Psoas muscle (tissue), 8 donors: ENCODE results near the gene POR. TPM values are rescaled to one million over a fixed set of nuclear protein-coding genes. Genes with fewer than 3 reads are reported as not detected.
"Not testable (repeated sequence)": the region's sequence is repeated elsewhere in the genome, so short reads cannot be mapped to it uniquely, and the experiment has no call there.

Experiments
- ATAC-seq, 4 donors: fragments of 200-7000 bp; cut with Tn5 transposase; one replicate each; pipeline ENCODE4 v1.9.1; 2020; ENCODE audit warnings: moderate library complexity in 3 of 4, mild to moderate bottlenecking in 2 of 4
- DNase-seq, 2 donors: peaks; one replicate each; pipeline ENCODE4 v3.0.0-alpha.2; 2020
- H3K27ac ChIP-seq: fragments of 200-600 bp; one replicate; pipeline ENCODE4 v1.8.0; 2022
- H3K27me3 ChIP-seq, 3 donors: fragments of 200-600 bp in 1 of 3; one replicate each; pipeline versions ENCODE4 v1.6.1 to v1.8.0; 2013 to 2022; ENCODE audit warnings: low read length in 2 of 3, mild to moderate bottlenecking in 2 of 3, moderate library complexity in 1 of 3; ENCODE audit not compliant: insufficient read depth in 3 of 3
- H3K36me3 ChIP-seq, 2 donors: fragments of 200-600 bp in 1 of 2; one replicate each; pipeline versions ENCODE4 v1.6.1 to v1.8.0; 2013 to 2022; ENCODE audit warnings: low read depth in 1 of 2, mild to moderate bottlenecking in 1 of 2, moderate library complexity in 1 of 2; ENCODE audit not compliant: insufficient read depth in 1 of 2
- H3K4me1 ChIP-seq: fragments of 200-600 bp; one replicate; pipeline ENCODE4 v1.8.0; 2022
- H3K4me3 ChIP-seq: fragments of 200-600 bp; one replicate; pipeline ENCODE4 v1.8.0; 2022; ENCODE audit warnings: mild to moderate bottlenecking
- H3K9me3 ChIP-seq: fragments of 200-600 bp; one replicate; pipeline ENCODE4 v1.8.0; 2022
- WGBS, 3 donors: extraction: QIAGEN DNeasy Blood & Tissue Kit; methylation state at CpG; one replicate each; pipeline versions ENCODE4 v1.1.6 to v1.1.7; 2013; 5-methylcytosine and 5-hydroxymethylcytosine counted together
- intact Hi-C, 2 donors: fragments of 100-400 bp; cut with DNase I; formaldehyde crosslinking; loops; one replicate each; pipeline versions ENCODE4 v1.11.0 to v1.14.2; 2022
- polyA plus RNA-seq, 3 donors: library from polyadenylated mRNA; stranded (reverse); fragments of 200-250 nt; gene quantifications; one replicate each; pipeline ENCODE4 v1.2.3, GENCODE V29; 2013
- total RNA-seq, 4 donors: library from RNA; stranded (reverse); fragmentation: NEBNext Ultra II Directional in 2 of 4; extraction: Animal tissue kit (Norgen Biotek cat#: 25700) in 2 of 4; gene quantifications; one replicate each; pipeline versions ENCODE4 v1.2.1 to v1.2.4, GENCODE V29; 2021 to 2023
- TF ChIP-seq, protein P1 (sequence below): fragments of 200-600 bp; IDR thresholded peaks from one replicate; pipeline ENCODE4 v1.8.0; 2022; ENCODE audit warnings: antibody characterized with exemption
- donor health status: healthy with polysubstance abuse.
- donor health status: DM: no; HTN: no; CAD: no; lungs with moderate emphysema.
- donor health status: Bipolar disorder and iron deficiency.
- donor health status: healthy.
- donor health status: DM: yes; HTN: yes; CAD: no.
- donor health status: DM: no; HTN: no; CAD: no.
- donor health status: DM: no; HTN: no; CAD: no.
- donor health status: DM: yes; HTN: yes; CAD: no.

POR gene
- total and polyA plus RNA-seq, 7 donors: 48.8 to 288 (median 138) TPM

DNA sequence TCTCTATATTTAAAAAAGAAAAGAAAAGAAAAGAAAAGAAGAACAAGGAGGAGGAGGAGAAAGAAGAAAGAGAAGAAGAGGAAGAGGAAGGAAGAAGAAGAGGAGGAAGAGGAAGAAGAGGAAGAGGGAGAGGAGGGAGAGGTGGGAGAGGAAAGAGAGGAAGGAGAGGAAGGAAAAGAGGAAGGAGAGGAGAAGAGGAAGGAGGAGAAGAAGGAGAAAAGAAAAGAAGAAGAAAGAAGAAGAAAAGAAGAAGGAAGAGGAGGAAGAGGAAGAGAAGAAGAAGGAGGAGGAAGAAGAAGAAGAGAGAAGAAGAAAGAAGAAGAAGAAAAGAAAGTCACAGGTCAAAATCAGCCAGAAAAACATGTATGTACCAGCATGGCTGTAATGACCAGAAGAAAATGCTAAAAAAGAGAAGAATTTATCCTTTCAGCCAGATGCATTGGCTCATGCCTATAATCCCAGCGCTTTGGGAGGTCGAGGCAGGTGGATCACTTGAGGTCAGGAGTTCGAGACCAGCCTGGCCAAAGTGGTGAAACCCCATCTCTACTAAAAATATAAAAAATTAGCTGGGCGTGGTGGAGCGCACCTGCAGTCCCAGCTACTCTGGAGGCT lies 5.3 kb upstream of the POR start:
- TF ChIP-seq, protein P1, sequence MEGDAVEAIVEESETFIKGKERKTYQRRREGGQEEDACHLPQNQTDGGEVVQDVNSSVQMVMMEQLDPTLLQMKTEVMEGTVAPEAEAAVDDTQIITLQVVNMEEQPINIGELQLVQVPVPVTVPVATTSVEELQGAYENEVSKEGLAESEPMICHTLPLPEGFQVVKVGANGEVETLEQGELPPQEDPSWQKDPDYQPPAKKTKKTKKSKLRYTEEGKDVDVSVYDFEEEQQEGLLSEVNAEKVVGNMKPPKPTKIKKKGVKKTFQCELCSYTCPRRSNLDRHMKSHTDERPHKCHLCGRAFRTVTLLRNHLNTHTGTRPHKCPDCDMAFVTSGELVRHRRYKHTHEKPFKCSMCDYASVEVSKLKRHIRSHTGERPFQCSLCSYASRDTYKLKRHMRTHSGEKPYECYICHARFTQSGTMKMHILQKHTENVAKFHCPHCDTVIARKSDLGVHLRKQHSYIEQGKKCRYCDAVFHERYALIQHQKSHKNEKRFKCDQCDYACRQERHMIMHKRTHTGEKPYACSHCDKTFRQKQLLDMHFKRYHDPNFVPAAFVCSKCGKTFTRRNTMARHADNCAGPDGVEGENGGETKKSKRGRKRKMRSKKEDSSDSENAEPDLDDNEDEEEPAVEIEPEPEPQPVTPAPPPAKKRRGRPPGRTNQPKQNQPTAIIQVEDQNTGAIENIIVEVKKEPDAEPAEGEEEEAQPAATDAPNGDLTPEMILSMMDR: no peak
- Histone ChIP-seq H3K9me3 (no peaks in the 10 kb centered on the region), H3K27me3 (no peaks in the 10 kb centered on the region), H3K4me1 (peaks cover 3% of the 10 kb centered on the region), H3K4me3 (no peak overlapping the region), H3K27ac (no peak overlapping the region), H3K36me3 (no peaks in the 10 kb centered on the region)
- DNase-seq: no peak
- 85 to 89% (median 85%) methylated on average over 5 of the region's 5 CpGs for WGBS, 3 donors
- intact Hi-C loops: no loop called here
- ATAC-seq: no peak

DNA sequence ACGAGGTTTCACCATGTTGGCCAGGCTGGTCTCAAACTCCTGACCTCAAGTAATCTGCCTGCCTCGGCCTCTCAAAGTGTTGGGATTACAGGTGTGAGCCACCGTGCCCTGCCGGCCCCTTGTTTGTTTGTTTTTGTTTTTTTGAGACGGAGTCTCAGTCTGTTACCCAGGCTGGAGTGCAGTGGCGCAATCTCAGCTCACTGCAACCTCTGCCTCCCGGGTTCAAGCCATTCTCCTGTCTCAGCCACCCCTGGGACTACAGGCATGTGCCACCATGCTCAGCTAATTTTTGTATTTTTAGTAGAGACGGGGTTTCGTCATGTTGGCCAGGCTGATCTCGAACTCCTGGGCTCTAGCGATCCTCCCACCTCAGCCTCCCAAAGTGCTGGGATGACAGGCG lies 3.8 kb upstream of the POR start:
- H3K4me1 ChIP-seq, DNase-seq, H3K4me3 ChIP-seq, H3K27ac ChIP-seq, H3K9me3 ChIP-seq, H3K27me3 ChIP-seq, H3K36me3 ChIP-seq, intact Hi-C loops, ATAC-seq: not testable (repeated sequence)
- WGBS, 3 donors: 74 to 82% (median 78%) methylated on average over 12 of the region's 12 CpGs

DNA sequence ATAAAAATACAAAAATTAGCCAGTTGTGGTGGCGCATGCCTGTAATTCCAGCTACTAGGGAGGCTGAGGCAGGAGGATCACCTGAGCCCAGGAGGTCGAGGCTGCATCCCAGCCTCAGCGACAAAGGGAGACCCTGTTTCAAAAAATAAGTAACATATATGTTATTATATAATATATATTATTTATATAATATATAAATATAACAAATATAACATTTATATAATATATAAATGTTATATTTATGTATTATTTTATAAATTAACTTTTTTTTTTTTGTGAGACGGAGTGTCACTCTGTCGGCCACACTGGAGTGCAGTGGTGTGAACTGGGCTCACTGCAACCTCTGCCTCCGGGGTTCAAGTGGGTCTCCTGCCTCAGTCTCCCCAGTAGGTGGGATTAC lies 1.5 kb upstream of the POR start:
- intact Hi-C loops: no loop called here
- no peaks in the 10 kb centered on the region for H3K9me3 ChIP-seq
- WGBS, 3 donors: 97 to 99% (median 98%) methylated on average over 6 of the region's 6 CpGs
- no peak overlapping the region for H3K4me3 ChIP-seq
- H3K36me3 ChIP-seq: no peaks in the 10 kb centered on the region
- no peak for DNase-seq
- H3K4me1 ChIP-seq: peaks cover 17% of the 10 kb centered on the region
- ATAC-seq: no peak
- TF ChIP-seq, protein P1: no peak
- H3K27ac ChIP-seq: no peak overlapping the region
- no peaks in the 10 kb centered on the region for H3K27me3 ChIP-seq

DNA sequence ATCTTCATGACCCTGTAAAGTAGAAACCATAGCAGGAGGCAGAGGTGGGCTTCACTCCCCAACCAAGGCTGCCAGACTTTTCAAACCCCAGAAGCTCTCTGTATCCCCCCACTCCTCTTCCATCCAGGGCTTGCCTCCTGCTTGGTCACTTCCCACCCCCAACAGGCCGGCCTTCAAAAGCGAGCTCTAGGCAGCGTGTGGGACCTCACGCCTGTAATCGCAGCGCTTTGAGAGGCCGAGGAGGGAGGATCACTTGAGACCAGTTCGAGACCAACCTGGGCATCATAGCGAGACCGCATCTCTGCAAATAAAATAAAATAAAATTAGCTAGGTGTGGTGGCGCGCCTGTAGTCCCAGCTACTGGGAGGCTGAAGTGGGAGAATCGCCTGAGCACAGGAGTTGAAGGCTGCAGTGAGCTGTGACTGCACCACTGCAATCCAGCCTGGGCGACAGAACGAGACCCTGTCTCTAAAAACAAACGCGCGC lies 743 bp upstream of the POR start:
- Histone ChIP-seq H3K27ac (peak overlapping the region; percentile 83), H3K36me3 (no peaks in the 10 kb centered on the region), H3K4me1 (peaks cover 24% of the 10 kb centered on the region), H3K27me3 (no peaks in the 10 kb centered on the region), H3K9me3 (no peaks in the 10 kb centered on the region), H3K4me3 (peak overlapping the region; percentile 98)
- intact Hi-C loops: no loop called here
- TF ChIP-seq, protein P1: no peak
- ATAC-seq (peak in 1 of 4 donors; percentile 1), DNase-seq (no peak)
- 30 to 35% (median 31%) methylated on average over 18 of the region's 18 CpGs for WGBS, 3 donors

DNA sequence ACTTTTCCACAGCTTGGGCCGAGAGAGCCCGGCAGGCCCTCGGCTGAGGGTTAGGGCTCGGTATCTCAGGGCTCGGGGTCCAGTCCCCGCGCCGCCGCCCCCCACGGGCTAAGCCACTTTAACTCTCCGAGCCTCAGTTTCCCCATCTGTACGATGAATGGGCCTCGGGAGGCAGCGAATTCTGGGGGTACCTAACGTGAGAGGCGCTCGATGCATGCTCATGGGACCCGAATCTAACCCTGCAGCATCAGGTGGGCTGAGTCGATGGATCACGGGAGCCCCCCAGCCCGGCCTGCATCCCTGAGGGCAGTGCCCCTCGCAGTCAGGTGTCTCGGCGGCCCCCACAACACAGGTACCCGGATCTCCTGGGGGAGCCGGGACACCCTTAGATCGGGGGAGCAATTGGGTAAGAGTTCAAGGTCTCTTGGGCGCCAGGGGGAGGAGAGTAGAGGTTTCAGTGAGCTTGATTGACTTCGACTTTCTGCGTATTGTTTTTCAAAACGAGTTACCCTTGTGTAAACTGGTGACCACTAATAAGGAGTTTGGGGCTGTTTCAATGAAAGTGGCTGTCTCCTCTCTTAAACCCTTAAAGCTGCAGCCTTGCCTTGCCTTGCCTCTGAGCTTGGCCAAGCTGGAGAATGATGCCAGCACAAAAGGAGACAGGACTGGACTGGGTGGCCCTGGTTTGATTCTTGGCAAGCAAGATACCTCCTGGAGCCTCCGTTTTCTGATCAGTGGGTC lies 631 bp downstream of the POR start:
- Histone ChIP-seq H3K4me1 (peaks cover 36% of the 10 kb centered on the region), H3K4me3 (peak overlapping the region; percentile 98), H3K27me3 (no peaks in the 10 kb centered on the region), H3K9me3 (no peaks in the 10 kb centered on the region), H3K36me3 (no peaks in the 10 kb centered on the region), H3K27ac (peak overlapping the region; percentile 83)
- intact Hi-C loops: loop anchor here (1.0 to 5.0 kb wide), 3 partner anchors 38 to 79 kb away; partner anchors contain the start of genes RHBDD2 (in 1 of the 2) and TMEM120A (in 1 of the 2)
- ATAC-seq: peak in 3 of 4 donors; percentile 12 to 28 (median 13)
- WGBS, 3 donors: 0 to 1% (median 1%) methylated on average over 29 to 32 of the region's 32 CpGs
- TF ChIP-seq, protein P1: no peak
- DNase-seq: peak; percentile 31 to 62
